ENCODE data around the gene PCBP3.
"Not testable (repeated sequence)": the region's sequence is repeated elsewhere in the genome, so short reads cannot be mapped to it uniquely, and the experiment has no call there.

PCBP3 gene

GRCh38 chr21:45938811-45939520, 295.4 kb downstream of the PCBP3 start:
- DNase-seq = no peak

- DNase-seq = no peak
Observed at GRCh38 chr21:45939521-45940045, 296.1 kb downstream of the PCBP3 start.

DNA sequence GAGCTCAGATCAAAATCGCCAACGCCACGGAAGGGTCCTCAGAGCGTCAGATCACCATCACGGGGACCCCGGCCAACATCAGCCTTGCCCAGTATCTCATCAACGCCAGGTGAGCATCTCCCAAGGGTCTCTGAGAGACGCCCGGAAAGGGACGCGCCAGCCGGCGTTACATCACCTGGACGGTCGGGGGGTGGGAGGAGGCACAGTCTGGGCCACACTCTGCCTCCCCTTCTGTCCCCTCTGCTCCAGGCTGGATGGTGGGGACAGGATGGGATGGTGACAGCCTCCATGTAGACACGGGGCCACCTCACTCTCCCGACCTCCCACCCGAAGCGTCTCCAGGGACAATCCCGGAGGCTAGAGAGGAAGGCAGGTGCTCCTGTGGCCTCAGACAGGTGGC, 296.6 kb downstream of the PCBP3 start:
- no peak for DNase-seq

DNA sequence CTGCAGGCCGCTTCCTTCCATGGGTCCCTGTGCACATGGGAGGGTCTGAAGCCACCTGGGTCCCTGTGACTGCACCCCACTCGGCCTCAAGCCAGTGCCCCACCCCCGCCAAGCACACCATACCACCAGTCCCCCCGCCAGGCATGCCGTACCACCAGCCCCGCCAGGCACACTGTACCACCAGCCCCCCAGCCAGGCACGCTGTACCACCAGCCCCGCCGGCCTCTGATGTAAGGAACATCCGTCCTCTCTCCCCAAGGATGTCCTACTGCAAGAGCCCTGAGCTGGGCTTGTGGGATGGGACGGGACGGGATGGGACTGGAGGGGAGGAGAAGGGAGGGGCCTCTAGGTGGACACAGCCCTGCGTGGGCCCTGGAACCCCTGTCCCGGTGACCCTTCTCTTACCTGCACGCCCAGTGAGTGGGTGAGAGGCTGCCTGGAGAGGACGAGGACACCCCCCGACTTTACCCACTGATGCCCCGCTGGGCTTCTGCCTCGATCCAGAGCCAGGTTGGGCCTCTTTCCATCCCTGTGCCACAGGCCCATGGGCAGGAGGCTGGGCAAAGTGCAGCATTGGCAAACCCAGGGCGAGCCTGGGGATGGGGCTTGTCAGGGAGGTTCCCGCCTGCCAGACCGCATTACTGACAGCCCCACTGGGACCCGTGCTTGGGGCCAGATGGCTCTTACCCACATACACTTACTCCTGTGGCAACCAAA, 297.3 kb downstream of the PCBP3 start:
- DNase-seq = no peak

- DNase-seq = no peak
Observed at GRCh38 chr21:45941338-45941710, 297.8 kb downstream of the PCBP3 start.

- no peak for DNase-seq
Observed at GRCh38 chr21:45941717-45942546, 298.4 kb downstream of the PCBP3 start.

- no peak for DNase-seq
Observed at GRCh38 chr21:45942755-45943629, 299.5 kb downstream of the PCBP3 start.

DNA sequence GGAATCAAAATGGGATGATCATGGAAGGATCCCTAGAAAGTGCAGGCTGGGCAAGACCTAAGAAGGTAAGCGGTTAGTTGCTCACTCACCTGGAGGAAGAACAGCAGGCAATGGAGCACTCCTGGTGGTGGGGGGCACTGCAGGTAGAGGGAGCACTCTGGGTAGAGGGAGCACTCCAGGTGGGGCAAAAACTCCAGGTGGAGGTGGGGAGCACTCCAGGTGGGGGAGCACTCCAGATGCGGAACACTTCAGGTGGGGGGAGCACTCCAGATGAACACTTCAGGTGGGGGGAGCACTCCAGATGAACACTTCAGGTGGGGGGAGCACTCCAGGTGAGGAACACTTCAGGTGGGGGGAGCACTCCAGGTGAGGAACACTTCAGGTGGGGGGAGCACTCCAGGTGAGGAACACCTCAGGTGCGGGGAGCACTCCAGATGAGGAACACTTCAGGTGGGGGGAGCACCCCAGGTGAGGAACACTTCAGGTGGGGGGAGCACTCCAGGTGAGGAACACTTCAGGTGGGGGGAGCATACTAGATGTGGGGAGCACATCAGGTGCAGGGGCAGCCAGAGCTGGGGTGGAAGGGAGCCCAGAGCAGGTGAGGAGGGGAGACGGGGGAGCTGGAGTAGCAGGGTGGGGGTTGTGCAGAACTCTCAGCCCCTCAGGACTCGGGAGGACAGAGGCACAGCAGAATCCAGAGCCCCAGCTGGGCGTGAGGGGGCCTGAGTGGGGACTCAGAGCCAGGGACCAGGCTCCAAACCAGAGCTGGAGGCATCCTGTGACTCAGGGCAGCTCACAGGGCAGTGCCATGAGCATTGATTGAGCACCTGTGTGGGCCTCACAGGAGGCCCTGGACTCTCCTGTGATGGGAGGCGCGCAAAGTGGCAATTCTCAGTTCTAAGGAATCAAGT, 300.4 kb downstream of the PCBP3 start:
- DNase-seq = no peak

DNA sequence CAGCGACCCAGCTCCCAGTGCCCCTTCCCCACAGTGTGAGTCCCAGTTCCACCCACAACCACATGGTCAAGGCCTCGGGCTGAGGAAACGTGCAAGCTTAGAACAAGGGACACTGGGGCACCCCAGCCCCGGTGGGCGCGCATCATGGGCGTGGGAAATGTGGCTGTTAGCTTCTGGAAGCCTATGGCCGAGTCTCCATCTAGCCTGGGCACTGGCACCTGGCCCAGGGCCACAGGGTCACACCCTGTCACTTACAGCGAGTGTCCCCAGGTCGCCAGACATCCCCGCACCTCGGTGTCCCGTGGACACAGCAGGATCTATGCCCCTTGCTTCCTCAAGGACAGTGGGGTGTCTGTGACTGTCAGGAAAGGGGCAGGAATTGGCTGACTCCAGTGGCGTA, 301.1 kb downstream of the PCBP3 start:
- no peak for DNase-seq

- DNase-seq = no peak
Observed at GRCh38 chr21:45945066-45945867, 301.7 kb downstream of the PCBP3 start.

DNA sequence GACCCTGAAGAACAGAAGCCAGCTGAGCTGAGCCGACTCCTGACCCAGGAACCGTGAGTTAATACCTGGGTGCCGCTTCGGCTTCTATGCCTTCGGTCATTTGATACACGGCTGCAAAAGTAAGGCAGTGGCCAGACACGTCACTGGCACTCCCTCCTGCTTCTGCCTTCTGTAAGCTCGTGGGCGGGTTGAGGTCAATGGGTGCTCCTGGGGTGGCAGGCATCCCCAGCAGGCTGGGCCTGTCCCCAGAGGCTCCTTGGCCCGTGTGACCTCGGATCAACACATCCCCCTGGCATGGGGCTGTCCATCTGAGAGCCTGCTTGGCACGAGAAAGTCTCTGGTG, 302.3 kb downstream of the PCBP3 start:
- no peak for DNase-seq

DNA sequence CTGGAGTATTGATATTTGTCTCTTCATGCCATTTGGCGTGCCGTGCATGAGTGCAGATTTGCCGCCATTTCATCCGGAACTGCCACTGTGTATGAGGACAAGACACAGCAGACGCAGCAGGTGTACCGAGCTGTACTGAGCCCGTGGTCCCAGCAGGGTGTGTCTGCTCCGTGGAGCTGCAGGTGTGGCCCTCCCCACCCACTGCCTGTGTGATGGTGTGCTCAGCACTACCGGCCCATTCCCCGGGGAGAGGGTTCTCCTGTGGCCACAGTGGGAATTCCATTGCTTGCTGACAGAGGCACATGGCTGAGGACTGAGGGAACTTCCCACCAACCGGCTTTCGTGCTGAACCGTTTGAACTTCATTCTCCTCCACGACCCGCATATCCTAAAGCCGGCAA, 303.8 kb downstream of the PCBP3 start:
- DNase-seq = no peak

DNA sequence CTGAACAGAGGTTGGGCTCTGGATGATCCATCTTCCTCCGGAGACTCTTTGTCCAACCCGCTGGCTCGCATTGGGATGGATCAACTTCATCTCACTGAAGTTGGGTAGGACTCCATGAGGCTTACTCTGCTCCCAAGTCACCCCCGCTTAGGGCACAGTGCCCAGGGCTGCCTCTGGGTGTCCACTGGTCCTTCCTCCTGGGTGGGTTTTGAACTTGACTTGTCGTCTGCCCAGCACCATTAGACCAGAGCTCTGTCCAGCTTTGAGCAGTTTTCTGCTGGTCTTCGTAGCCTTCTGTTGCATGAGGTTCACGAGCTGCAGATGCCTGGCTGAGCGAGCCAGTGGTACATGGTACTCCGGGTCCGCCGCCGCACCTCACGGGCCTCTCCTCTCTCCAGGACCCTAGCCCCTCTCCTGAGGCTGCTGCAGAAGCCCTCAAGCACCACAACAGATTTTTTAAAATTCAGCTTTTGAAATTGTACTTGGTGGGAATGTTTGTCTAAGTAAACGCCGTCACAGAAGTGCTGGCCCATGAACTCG, 304.3 kb downstream of the PCBP3 start:
- no peak for DNase-seq

- no peak for DNase-seq
Observed at GRCh38 chr21:45948576-45949141, 305.1 kb downstream of the PCBP3 start.

GRCh38 chr21:45949928-45950739, 306.6 kb downstream of the PCBP3 start:
- no peak for DNase-seq

DNA sequence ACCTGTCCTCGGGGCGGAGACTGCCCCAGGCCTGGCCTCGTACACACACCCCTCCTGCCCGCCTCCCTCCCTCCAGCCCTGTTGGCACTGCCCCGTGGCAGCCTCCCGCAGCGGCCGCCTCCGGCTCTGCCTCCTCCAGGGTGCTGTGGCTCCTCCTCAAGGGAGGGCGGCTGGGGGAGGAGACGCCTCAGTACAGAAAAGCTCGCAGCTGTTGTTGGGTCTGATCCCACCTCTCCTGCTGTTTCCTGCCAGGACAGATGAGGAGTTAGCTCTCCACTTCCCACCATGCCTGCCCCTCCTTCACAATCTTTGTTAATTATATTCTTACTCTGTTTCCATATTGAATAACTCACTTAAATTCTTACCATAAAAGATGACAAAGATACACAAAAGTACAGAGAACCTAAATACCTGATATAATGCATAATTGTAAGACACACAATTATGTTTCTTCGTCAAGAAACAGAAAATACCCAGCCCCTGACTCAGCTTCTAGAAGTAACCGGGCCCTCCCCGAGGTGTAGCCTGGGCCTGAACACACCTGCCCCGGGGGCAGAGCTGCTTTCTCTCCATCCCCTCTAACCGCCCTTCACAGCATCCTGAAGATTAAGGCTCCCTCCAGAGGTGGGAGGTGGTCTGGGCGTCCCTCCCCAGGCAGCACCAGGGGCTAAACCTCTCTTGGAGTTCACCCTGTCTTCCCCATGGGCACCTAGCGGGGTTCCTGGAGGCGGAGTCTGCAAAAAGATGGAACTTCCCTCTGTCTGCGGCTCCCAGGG, 307.4 kb downstream of the PCBP3 start:
- no peak for DNase-seq

- DNase-seq = no peak
Observed at GRCh38 chr21:45951676-45952075, 308.2 kb downstream of the PCBP3 start.

DNA sequence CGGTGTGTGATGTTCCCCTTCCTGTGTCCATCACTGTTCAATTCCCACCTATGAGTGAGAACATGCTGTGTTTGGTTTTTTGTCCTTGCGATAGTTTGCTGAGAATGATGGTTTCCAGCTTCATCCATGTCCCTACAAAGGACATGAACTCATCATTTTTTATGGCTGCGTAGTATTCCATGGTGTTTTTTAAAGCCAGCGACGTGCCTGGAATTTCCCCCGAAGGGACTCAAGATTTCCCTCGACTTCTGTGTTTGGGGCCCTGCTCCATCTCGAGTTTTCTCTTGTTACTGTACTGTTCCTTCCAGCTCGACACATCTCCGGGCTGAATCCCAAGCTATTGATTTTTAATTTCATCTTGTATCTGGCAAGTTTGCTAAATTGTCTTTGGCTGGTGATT, 309.0 kb downstream of the PCBP3 start:
- not testable (repeated sequence) for DNase-seq
